K562 (cell line): ENCODE measurements around the gene CDK4. TPM values are rescaled to one million over a fixed set of nuclear protein-coding genes. Genes with fewer than 3 reads are reported as not detected.

Experiments used
- NCOA4 ChIP-seq: fragments of 450-650 bp; IDR thresholded peaks from 2 replicates; pipeline ENCODE4 v1.6.1; 2018; ENCODE audit warnings: mild to moderate bottlenecking; ENCODE audit not compliant: partially characterized antibody
- polyA plus RNA-seq, 8 experiments: library from polyadenylated mRNA; depleted of rRNA in 4 of 8; stranded (reverse) in 5 of 8; unstranded in 3 of 8; fragments of >200 nt; fragmentation: Nextera tagmentation in 2 of 8; fragmentation: Illumina TruSeq in 1 of 8; extraction: Ambion mirVana in 2 of 8; extraction: Trizol in 1 of 8; gene quantifications; 2 replicates each; pipeline versions ENCODE4 v1.2.1 to v1.2.3, GENCODE V29; 2011 to 2014; ENCODE audit warnings: inconsistent platforms in 1 of 8, missing spikeins in 1 of 8
- total RNA-seq, 7 experiments: library from RNA; depleted of rRNA in 6 of 7; stranded (reverse); fragments of >200 nt in 6 of 7; fragmentation: Illumina TruSeq in 2 of 7; extraction: Trizol in 2 of 7; gene quantifications; 2 replicates each; pipeline versions ENCODE4 v1.2.1 to v1.2.3, GENCODE V29; 2011 to 2021; ENCODE audit warnings: low replicate concordance in 1 of 7
- TF ChIP-seq, protein P1 (sequence below): fragments of 200-600 bp; sonication (generic); IDR thresholded peaks from one replicate; pipeline ENCODE4 v1.6.1; 2012; ENCODE audit warnings: mild to moderate bottlenecking, low read depth, low read length, inconsistent platforms

Gene CDK4
- total and polyA plus RNA-seq, 9 of the 15 experiments (the other 6 are each of a cell fraction or from before 2014, with no cell fraction given) = 37.8 to 436 (median 238) TPM

DNA sequence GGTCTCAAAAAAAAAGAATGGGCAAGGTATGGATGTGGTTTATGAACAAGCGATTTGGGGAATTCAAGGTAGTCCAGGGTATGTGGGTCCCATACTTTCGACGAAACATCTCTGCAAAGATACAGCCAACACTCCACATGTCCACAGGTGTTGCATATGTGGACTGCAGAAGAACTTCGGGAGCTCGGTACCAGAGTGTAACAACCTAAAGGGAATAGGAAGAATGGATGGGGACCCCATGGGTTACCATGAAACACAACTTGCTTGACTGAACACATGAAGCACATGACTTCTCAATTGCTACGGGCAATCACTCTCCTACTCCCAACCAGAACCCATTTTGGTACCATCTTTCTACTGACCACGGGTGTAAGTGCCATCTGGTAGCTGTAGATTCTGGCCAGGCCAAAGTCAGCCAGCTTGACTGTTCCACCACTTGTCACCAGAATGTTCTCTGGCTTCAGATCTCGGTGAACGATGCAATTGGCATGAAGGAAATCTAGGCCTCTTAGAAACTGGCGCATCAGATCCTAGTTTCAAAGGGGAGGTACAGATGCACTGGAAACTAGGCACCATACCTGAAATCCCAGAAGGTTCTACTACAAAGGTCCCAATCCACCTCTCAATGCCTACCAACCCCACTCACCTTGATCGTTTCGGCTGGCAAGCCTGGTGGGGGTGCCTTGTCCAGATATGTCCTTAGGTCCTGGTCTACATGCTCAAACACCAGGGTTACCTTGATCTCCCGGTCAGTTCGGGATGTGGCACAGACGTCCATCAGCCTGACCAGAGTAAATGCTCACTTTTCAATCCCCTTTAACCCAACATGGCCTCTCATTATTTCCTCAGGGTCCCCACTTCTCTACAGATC lies 1.3 kb downstream of the CDK4 start (continued):
- TF ChIP-seq, protein P1, sequence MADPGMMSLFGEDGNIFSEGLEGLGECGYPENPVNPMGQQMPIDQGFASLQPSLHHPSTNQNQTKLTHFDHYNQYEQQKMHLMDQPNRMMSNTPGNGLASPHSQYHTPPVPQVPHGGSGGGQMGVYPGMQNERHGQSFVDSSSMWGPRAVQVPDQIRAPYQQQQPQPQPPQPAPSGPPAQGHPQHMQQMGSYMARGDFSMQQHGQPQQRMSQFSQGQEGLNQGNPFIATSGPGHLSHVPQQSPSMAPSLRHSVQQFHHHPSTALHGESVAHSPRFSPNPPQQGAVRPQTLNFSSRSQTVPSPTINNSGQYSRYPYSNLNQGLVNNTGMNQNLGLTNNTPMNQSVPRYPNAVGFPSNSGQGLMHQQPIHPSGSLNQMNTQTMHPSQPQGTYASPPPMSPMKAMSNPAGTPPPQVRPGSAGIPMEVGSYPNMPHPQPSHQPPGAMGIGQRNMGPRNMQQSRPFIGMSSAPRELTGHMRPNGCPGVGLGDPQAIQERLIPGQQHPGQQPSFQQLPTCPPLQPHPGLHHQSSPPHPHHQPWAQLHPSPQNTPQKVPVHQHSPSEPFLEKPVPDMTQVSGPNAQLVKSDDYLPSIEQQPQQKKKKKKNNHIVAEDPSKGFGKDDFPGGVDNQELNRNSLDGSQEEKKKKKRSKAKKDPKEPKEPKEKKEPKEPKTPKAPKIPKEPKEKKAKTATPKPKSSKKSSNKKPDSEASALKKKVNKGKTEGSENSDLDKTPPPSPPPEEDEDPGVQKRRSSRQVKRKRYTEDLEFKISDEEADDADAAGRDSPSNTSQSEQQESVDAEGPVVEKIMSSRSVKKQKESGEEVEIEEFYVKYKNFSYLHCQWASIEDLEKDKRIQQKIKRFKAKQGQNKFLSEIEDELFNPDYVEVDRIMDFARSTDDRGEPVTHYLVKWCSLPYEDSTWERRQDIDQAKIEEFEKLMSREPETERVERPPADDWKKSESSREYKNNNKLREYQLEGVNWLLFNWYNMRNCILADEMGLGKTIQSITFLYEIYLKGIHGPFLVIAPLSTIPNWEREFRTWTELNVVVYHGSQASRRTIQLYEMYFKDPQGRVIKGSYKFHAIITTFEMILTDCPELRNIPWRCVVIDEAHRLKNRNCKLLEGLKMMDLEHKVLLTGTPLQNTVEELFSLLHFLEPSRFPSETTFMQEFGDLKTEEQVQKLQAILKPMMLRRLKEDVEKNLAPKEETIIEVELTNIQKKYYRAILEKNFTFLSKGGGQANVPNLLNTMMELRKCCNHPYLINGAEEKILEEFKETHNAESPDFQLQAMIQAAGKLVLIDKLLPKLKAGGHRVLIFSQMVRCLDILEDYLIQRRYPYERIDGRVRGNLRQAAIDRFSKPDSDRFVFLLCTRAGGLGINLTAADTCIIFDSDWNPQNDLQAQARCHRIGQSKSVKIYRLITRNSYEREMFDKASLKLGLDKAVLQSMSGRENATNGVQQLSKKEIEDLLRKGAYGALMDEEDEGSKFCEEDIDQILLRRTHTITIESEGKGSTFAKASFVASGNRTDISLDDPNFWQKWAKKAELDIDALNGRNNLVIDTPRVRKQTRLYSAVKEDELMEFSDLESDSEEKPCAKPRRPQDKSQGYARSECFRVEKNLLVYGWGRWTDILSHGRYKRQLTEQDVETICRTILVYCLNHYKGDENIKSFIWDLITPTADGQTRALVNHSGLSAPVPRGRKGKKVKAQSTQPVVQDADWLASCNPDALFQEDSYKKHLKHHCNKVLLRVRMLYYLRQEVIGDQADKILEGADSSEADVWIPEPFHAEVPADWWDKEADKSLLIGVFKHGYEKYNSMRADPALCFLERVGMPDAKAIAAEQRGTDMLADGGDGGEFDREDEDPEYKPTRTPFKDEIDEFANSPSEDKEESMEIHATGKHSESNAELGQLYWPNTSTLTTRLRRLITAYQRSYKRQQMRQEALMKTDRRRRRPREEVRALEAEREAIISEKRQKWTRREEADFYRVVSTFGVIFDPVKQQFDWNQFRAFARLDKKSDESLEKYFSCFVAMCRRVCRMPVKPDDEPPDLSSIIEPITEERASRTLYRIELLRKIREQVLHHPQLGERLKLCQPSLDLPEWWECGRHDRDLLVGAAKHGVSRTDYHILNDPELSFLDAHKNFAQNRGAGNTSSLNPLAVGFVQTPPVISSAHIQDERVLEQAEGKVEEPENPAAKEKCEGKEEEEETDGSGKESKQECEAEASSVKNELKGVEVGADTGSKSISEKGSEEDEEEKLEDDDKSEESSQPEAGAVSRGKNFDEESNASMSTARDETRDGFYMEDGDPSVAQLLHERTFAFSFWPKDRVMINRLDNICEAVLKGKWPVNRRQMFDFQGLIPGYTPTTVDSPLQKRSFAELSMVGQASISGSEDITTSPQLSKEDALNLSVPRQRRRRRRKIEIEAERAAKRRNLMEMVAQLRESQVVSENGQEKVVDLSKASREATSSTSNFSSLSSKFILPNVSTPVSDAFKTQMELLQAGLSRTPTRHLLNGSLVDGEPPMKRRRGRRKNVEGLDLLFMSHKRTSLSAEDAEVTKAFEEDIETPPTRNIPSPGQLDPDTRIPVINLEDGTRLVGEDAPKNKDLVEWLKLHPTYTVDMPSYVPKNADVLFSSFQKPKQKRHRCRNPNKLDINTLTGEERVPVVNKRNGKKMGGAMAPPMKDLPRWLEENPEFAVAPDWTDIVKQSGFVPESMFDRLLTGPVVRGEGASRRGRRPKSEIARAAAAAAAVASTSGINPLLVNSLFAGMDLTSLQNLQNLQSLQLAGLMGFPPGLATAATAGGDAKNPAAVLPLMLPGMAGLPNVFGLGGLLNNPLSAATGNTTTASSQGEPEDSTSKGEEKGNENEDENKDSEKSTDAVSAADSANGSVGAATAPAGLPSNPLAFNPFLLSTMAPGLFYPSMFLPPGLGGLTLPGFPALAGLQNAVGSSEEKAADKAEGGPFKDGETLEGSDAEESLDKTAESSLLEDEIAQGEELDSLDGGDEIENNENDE = peak; percentile 4
- no peak for TF ChIP-seq NCOA4
